Skeletal muscle tissue (tissue), 4 donors: ENCODE data around the gene GLYR1. TPM values are rescaled to one million over a fixed set of nuclear protein-coding genes. Genes with fewer than 3 reads are reported as not detected.

Experiments
- H3K27ac ChIP-seq: one replicate; pipeline ENCODE4 v1.7.0; 2013; ENCODE audit warnings: mild to moderate bottlenecking, low read depth, low read length, inconsistent platforms
- H3K27me3 ChIP-seq, 3 donors: one replicate each; pipeline ENCODE4 v1.7.0; 2013; ENCODE audit warnings: low read length in 3 of 3; ENCODE audit not compliant: control insufficient read depth in 3 of 3, insufficient read depth in 3 of 3
- H3K36me3 ChIP-seq, 3 donors: one replicate each; pipeline ENCODE4 v1.7.0; 2013; ENCODE audit warnings: low read length in 3 of 3; ENCODE audit not compliant: control insufficient read depth in 3 of 3, insufficient read depth in 3 of 3
- H3K4me1 ChIP-seq, 3 donors: one replicate each; pipeline ENCODE4 v1.7.0; 2013; ENCODE audit warnings: low read length in 3 of 3, mild to moderate bottlenecking in 3 of 3; ENCODE audit not compliant: control insufficient read depth in 3 of 3, insufficient read depth in 3 of 3
- H3K4me3 ChIP-seq, 3 donors: one replicate each; pipeline ENCODE4 v1.7.0; 2013; ENCODE audit warnings: low read length in 3 of 3
- H3K9ac ChIP-seq, 3 donors: one replicate each; pipeline ENCODE4 v1.7.0; 2013; ENCODE audit warnings: low read length in 3 of 3, mild to moderate bottlenecking in 3 of 3, moderate library complexity in 2 of 3, low read depth in 1 of 3
- H3K9me3 ChIP-seq, 3 donors: one replicate each; pipeline ENCODE4 v1.7.0; 2013; ENCODE audit warnings: low read length in 3 of 3; ENCODE audit not compliant: control insufficient read depth in 3 of 3
- total RNA-seq: library from RNA; depleted of rRNA; stranded (reverse); fragments of >200 nt; gene quantifications from one replicate; pipeline ENCODE4 v1.2.3, GENCODE V29; 2014
- donor health status: Osteomylitis.

Gene GLYR1
- total RNA-seq, 1 donor from 2014 or later, result 25.1 TPM

- Histone ChIP-seq H3K4me3 (no peak overlapping the region), H3K9me3 (no peaks in the 10 kb centered on the region), H3K36me3 (no peaks in the 10 kb centered on the region), H3K9ac (no peak overlapping the region), H3K27ac (no peak overlapping the region), H3K4me1 (peaks cover 7 to 16% (median 13%) of the 10 kb centered on the region in 3 donors), H3K27me3 (no peaks in the 10 kb centered on the region)
Observed at GRCh38 chr16:4771646-4772045, 75.4 kb downstream of the GLYR1 start.

GRCh38 chr16:4769306-4769638, 77.8 kb downstream of the GLYR1 start:
- peaks cover 6 to 10% (median 6%) of the 10 kb centered on the region in 3 donors for H3K36me3 ChIP-seq
- peak overlapping the region in 2 of 3 donors; percentile 58 to 84 for H3K9ac ChIP-seq
- H3K4me3 ChIP-seq, result peak overlapping the region; percentile 79 to 87 (median 83)
- H3K27me3 ChIP-seq, result no peaks in the 10 kb centered on the region
- H3K27ac ChIP-seq, result peak overlapping the region; percentile 80
- H3K9me3 ChIP-seq, result no peaks in the 10 kb centered on the region
- H3K4me1 ChIP-seq, result peaks cover 25 to 36% (median 28%) of the 10 kb centered on the region in 3 donors

GRCh38 chr16:4768549-4769305, 78.4 kb downstream of the GLYR1 start:
- H3K36me3 ChIP-seq, result peaks cover 10 to 15% (median 10%) of the 10 kb centered on the region in 3 donors
- H3K9me3 ChIP-seq, result no peaks in the 10 kb centered on the region
- no peaks in the 10 kb centered on the region for H3K27me3 ChIP-seq
- H3K9ac ChIP-seq, result peak overlapping the region; percentile 69 to 84 (median 73)
- H3K27ac ChIP-seq, result peak overlapping the region; percentile 80
- peak overlapping the region; percentile 79 to 87 (median 83) for H3K4me3 ChIP-seq
- H3K4me1 ChIP-seq, result peaks cover 25 to 36% (median 28%) of the 10 kb centered on the region in 3 donors

- peaks cover 14 to 20% (median 15%) of the 10 kb centered on the region in 3 donors for H3K36me3 ChIP-seq
- H3K27me3 ChIP-seq, result no peaks in the 10 kb centered on the region
- no peaks in the 10 kb centered on the region for H3K9me3 ChIP-seq
- peaks cover 25 to 36% (median 28%) of the 10 kb centered on the region in 3 donors for H3K4me1 ChIP-seq
- H3K27ac ChIP-seq, result peak overlapping the region; percentile 80
- H3K4me3 ChIP-seq, result peak overlapping the region; percentile 79 to 87 (median 83)
- H3K9ac ChIP-seq, result peak overlapping the region; percentile 69 to 84 (median 73)
Observed at GRCh38 chr16:4767872-4768548, 79.1 kb downstream of the GLYR1 start.

GRCh38 chr16:4766875-4767628, 80.0 kb downstream of the GLYR1 start, which contains the start of gene ZNF500:
TSS of gene ZNF500 (minus strand) at chr16:4767162. CDS start at chr16:4765978, 1,184 bp downstream.
- peak within 1 kb of the TSS; percentile 80 for H3K27ac ChIP-seq
- H3K4me1 ChIP-seq, result peaks cover 25 to 36% (median 28%) of the 10 kb centered on the region in 3 donors
- peaks cover 20 to 25% (median 24%) of the 10 kb centered on the region in 3 donors for H3K36me3 ChIP-seq
- no peaks in the 10 kb centered on the region for H3K27me3 ChIP-seq
- no peaks in the 10 kb centered on the region for H3K9me3 ChIP-seq
- peak within 1 kb of the TSS; percentile 87 to 98 (median 89) for H3K9ac ChIP-seq
- H3K4me3 ChIP-seq, result peak within 1 kb of the TSS; percentile 80 to 87 (median 85)

GRCh38 chr16:4765511-4766474, 81.3 kb downstream of the GLYR1 start:
- no peaks in the 10 kb centered on the region for H3K27me3 ChIP-seq
- peaks cover 24 to 32% (median 31%) of the 10 kb centered on the region in 3 donors for H3K36me3 ChIP-seq
- H3K27ac ChIP-seq, result peak overlapping the region; percentile 2
- peak overlapping the region; percentile 87 to 98 (median 89) for H3K9ac ChIP-seq
- peak overlapping the region; percentile 80 to 86 (median 85) for H3K4me3 ChIP-seq
- peaks cover 25 to 36% (median 28%) of the 10 kb centered on the region in 3 donors for H3K4me1 ChIP-seq
- H3K9me3 ChIP-seq, result no peaks in the 10 kb centered on the region

- Histone ChIP-seq H3K4me1 (peaks cover 21 to 30% (median 23%) of the 10 kb centered on the region in 3 donors), H3K36me3 (peaks cover 40 to 50% (median 50%) of the 10 kb centered on the region in 3 donors), H3K9ac (no peak overlapping the region), H3K27me3 (no peaks in the 10 kb centered on the region), H3K9me3 (no peaks in the 10 kb centered on the region), H3K27ac (no peak overlapping the region), H3K4me3 (no peak overlapping the region)
Observed at GRCh38 chr16:4763791-4764190, 83.3 kb downstream of the GLYR1 start.

- Histone ChIP-seq H3K9ac (no peak overlapping the region), H3K27ac (no peak overlapping the region), H3K27me3 (no peaks in the 10 kb centered on the region), H3K36me3 (peaks cover 48 to 60% (median 58%) of the 10 kb centered on the region in 3 donors), H3K9me3 (no peaks in the 10 kb centered on the region), H3K4me1 (peaks cover 16 to 20% (median 18%) of the 10 kb centered on the region in 3 donors), H3K4me3 (no peak overlapping the region)
Observed at GRCh38 chr16:4762205-4762604, 84.9 kb downstream of the GLYR1 start.
